KBM-7 (cell line): ENCODE data around the gene STEAP4.
"Not testable (repeated sequence)": the region's sequence is repeated elsewhere in the genome, so short reads cannot be mapped to it uniquely, and the experiment has no call there.

Experiments used
- DNase-seq: peaks from one replicate; pipeline ENCODE4 v3.0.0-alpha.2; 2015
- in situ Hi-C: fragments of 300-500 bp; cut with MboI; formaldehyde crosslinking; loops from 2 replicates; pipeline ENCODE4 v1.14.3; 2020; ENCODE audit warnings: low sequenced_read_pairs, low pct_unique_long_range_greater_than_20kb, mixed read lengths

STEAP4 gene

GRCh38 chr7:88279323-88279722 is 27.4 kb downstream of the STEAP4 start:
- no peak for DNase-seq
- in situ Hi-C loops: no loop called here

- in situ Hi-C loops: no loop called here
- no peak for DNase-seq
Measured at GRCh38 chr7:88278881-88279280, 27.8 kb downstream of the STEAP4 start.

- in situ Hi-C loops: no loop called here
Measured at GRCh38 chr7:88276605-88277153, 30.0 kb downstream of the STEAP4 start.

GRCh38 chr7:88274856-88275255 is 31.8 kb downstream of the STEAP4 start:
- in situ Hi-C loops, DNase-seq: not testable (repeated sequence)

More at GRCh38 chr7:88276605-88277153, 30.0 kb downstream of the STEAP4 start:
- no peak for DNase-seq

- in situ Hi-C loops: no loop called here
Measured at GRCh38 chr7:88269586-88269985, 37.1 kb downstream of the STEAP4 start.

GRCh38 chr7:88268858-88269257 is 37.8 kb downstream of the STEAP4 start:
- DNase-seq: no peak
- in situ Hi-C loops: no loop called here

More at GRCh38 chr7:88269586-88269985, 37.1 kb downstream of the STEAP4 start:
- no peak for DNase-seq

- in situ Hi-C loops: no loop called here
- DNase-seq: no peak
Measured at GRCh38 chr7:88268051-88268450, 38.6 kb downstream of the STEAP4 start.

GRCh38 chr7:88267421-88267820 is 39.3 kb downstream of the STEAP4 start:
- DNase-seq: no peak
- in situ Hi-C loops: no loop called here

- DNase-seq: peak; percentile 69
- in situ Hi-C loops: not testable (repeated sequence)
Measured at GRCh38 chr7:88264987-88265386, 41.7 kb downstream of the STEAP4 start.

GRCh38 chr7:88262562-88262961 is 44.1 kb downstream of the STEAP4 start:
- in situ Hi-C loops: no loop called here
- DNase-seq: no peak

- in situ Hi-C loops: no loop called here
- DNase-seq: no peak
Measured at GRCh38 chr7:88260719-88261118, 46.0 kb downstream of the STEAP4 start.

GRCh38 chr7:88259656-88260380 is 46.9 kb downstream of the STEAP4 start:
- in situ Hi-C loops: no loop called here
- no peak for DNase-seq

- DNase-seq, in situ Hi-C loops: not testable (repeated sequence)
Measured at GRCh38 chr7:88258296-88258695, 48.4 kb downstream of the STEAP4 start.

- DNase-seq: no peak
- in situ Hi-C loops: no loop called here
Measured at GRCh38 chr7:88256906-88257305, 49.8 kb downstream of the STEAP4 start.

- no peak for DNase-seq
Measured at GRCh38 chr7:88254721-88255424, 51.8 kb downstream of the STEAP4 start.

GRCh38 chr7:88253640-88254039 is 53.1 kb downstream of the STEAP4 start:
- in situ Hi-C loops: no loop called here

More at GRCh38 chr7:88254721-88255424, 51.8 kb downstream of the STEAP4 start:
- in situ Hi-C loops: no loop called here

GRCh38 chr7:88244258-88244657 is 62.4 kb downstream of the STEAP4 start:
- in situ Hi-C loops: no loop called here
- DNase-seq: no peak

More at GRCh38 chr7:88253640-88254039, 53.1 kb downstream of the STEAP4 start:
- DNase-seq: no peak

GRCh38 chr7:88243345-88243909 is 63.3 kb downstream of the STEAP4 start:
- in situ Hi-C loops: no loop called here
- peak; percentile 62 for DNase-seq

- in situ Hi-C loops: no loop called here
- DNase-seq: no peak
Measured at GRCh38 chr7:88239852-88240251, 66.8 kb downstream of the STEAP4 start.

GRCh38 chr7:88233828-88234227 is 72.9 kb downstream of the STEAP4 start:
- no peak for DNase-seq
- in situ Hi-C loops: no loop called here
